Adrenal gland (tissue), 12 donors: ENCODE measurements around the gene PPP1R9A. TPM values are rescaled to one million over a fixed set of nuclear protein-coding genes. Genes with fewer than 3 reads are reported as not detected.

ENCODE experiments used
- DNase-seq, 7 donors: peaks; one replicate each; pipeline ENCODE4 v3.0.0-alpha.2; 2019 to 2020
- H3K27ac ChIP-seq, 5 donors: fragments of 200-600 bp; sonication (generic) in 4 of 5; 1 replicate in 3 of 5; 2 replicates in 2 of 5; pipeline versions ENCODE4 v1.5.1 to v1.8.0; 2016 to 2020; ENCODE audit warnings: mild to moderate bottlenecking in 1 of 5
- H3K27me3 ChIP-seq: fragments of 200-600 bp; 2 replicates; pipeline ENCODE4 v1.8.0; 2021
- H3K36me3 ChIP-seq, 2 donors: fragments of 200-600 bp; replicated peaks in 1 of 2; 1 replicate in 1 of 2; 2 replicates in 1 of 2; pipeline versions ENCODE4 v1.5.1 to v1.8.0; 2018 to 2022
- H3K4me1 ChIP-seq, 2 donors: fragments of 200-600 bp; replicated peaks in 1 of 2; 1 replicate in 1 of 2; 2 replicates in 1 of 2; pipeline versions ENCODE4 v1.5.1 to v1.8.0; 2018 to 2021
- H3K4me3 ChIP-seq, 4 donors: fragments of 200-600 bp; sonication (generic) in 3 of 4; one replicate each; pipeline ENCODE4 v1.5.1; 2016 to 2018
- H3K9me3 ChIP-seq, 3 donors: fragments of 200-600 bp; sonication (generic) in 1 of 3; replicated peaks in 1 of 3; 1 replicate in 2 of 3; 2 replicates in 1 of 3; pipeline versions ENCODE4 v1.5.1 to v1.8.0; 2016 to 2021
- CTCF ChIP-seq, 6 experiments: fragments of 450-650 bp in 4 of 6; fragments of 200-600 bp in 2 of 6; sonication (generic) in 1 of 6; IDR thresholded peaks; 1 replicate in 5 of 6; 2 replicates in 1 of 6; pipeline versions ENCODE4 v1.5.1 to v1.8.0; 2016 to 2021; ENCODE audit warnings: antibody characterized with exemption in 6 of 6, mild to moderate bottlenecking in 2 of 6, moderate library complexity in 1 of 6
- POLR2A ChIP-seq, 2 donors: fragments of 450-650 bp; IDR thresholded peaks; one replicate each; pipeline ENCODE4 v1.6.1; 2017; ENCODE audit warnings: antibody characterized with exemption in 2 of 2, mild to moderate bottlenecking in 2 of 2, moderate library complexity in 1 of 2
- WGBS, 4 donors: extraction: QIAGEN DNeasy Blood & Tissue Kit in 2 of 4; methylation state at CpG; one replicate each; pipeline versions ENCODE4 v1.1.5 to v1.1.7; 2013 to 2017; 5-methylcytosine and 5-hydroxymethylcytosine counted together
- intact Hi-C, 2 donors: fragments of 100-400 bp; cut with DNase I; formaldehyde crosslinking; loops; one replicate each; pipeline versions ENCODE4 v1.14.1 to v1.15.0; 2022 to 2023
- polyA plus RNA-seq, 3 donors: library from polyadenylated mRNA; stranded (reverse); fragments of 200-250 nt in 2 of 3; fragments of 350-450 nt in 1 of 3; fragmentation: Illumina TruSeq in 1 of 3; extraction: RNeasy Lipid Tissue Mini Kit (QIAGEN cat#74804) in 1 of 3; gene quantifications; one replicate each; pipeline ENCODE4 v1.2.3, GENCODE V29; 2013 to 2014
- total RNA-seq, 9 donors: library from RNA; depleted of rRNA in 4 of 9; stranded (reverse); fragments of >200 nt in 4 of 9; fragments of 120-200 nt in 1 of 9; fragmentation: NEBNext Ultra II Directional in 1 of 9; extraction: Animal tissue kit (Norgen Biotek cat#: 25700) in 1 of 9; gene quantifications; one replicate each; pipeline versions ENCODE4 v1.1.0 to v1.2.4, GENCODE V29; 2013 to 2023
- donor health status: healthy with polysubstance abuse.
- donor health status: Bipolar disorder and iron deficiency.
- donor health status: DM: yes; HTN: yes; CAD: no.
- donor health status: DM: no; HTN: no; CAD: no.
- donor health status: DM: no; HTN: no; CAD: no.
- donor health status: DM: yes; HTN: yes; CAD: no.

The PPP1R9A gene
- total and polyA plus RNA-seq, 12 donors: 7.2 to 86.0 (median 40.6) TPM

GRCh38 chr7:94874036-94874785 is 33.2 kb upstream of the PPP1R9A start:
- TF ChIP-seq POLR2A (IDR thresholded peaks at IDR 0.05) (no peak), CTCF (IDR thresholded peaks at IDR 0.05) (no peak)
- no peak overlapping the region for H3K27ac ChIP-seq
- DNase-seq: no peak
- 88 to 93% (median 89%) methylated on average over 5 of the region's 5 CpGs for WGBS, 4 donors
- no peaks in the 10 kb centered on the region for H3K4me1 ChIP-seq
- no peaks in the 10 kb centered on the region for H3K9me3 ChIP-seq
- no peak overlapping the region for H3K4me3 ChIP-seq
- H3K36me3 ChIP-seq: no peaks in the 10 kb centered on the region
- H3K27me3 ChIP-seq: no peaks in the 10 kb centered on the region
- intact Hi-C loops: no loop called here

- Histone ChIP-seq H3K4me3 (no peak overlapping the region), H3K9me3 (no peaks in the 10 kb centered on the region), H3K36me3 (no peaks in the 10 kb centered on the region), H3K4me1 (no peaks in the 10 kb centered on the region), H3K27me3 (no peaks in the 10 kb centered on the region), H3K27ac (no peak overlapping the region)
- intact Hi-C loops: no loop called here
- DNase-seq: no peak
- TF ChIP-seq CTCF (IDR thresholded peaks at IDR 0.05) (no peak), POLR2A (IDR thresholded peaks at IDR 0.05) (no peak)
Measured at GRCh38 chr7:94875201-94875600, 32.2 kb upstream of the PPP1R9A start.

- H3K4me1 ChIP-seq: no peaks in the 10 kb centered on the region
- H3K27ac ChIP-seq: no peak overlapping the region
- no peaks in the 10 kb centered on the region for H3K27me3 ChIP-seq
- no peaks in the 10 kb centered on the region for H3K36me3 ChIP-seq
- DNase-seq: no peak
- no peaks in the 10 kb centered on the region for H3K9me3 ChIP-seq
- no peak overlapping the region for H3K4me3 ChIP-seq
- no peak for TF ChIP-seq POLR2A (IDR thresholded peaks at IDR 0.05)
- no peak for TF ChIP-seq CTCF (IDR thresholded peaks at IDR 0.05)
- 80 to 90% (median 88%) methylated on average over 9 to 11 of the region's 11 CpGs for WGBS, 4 donors
- intact Hi-C loops: no loop called here
Measured at GRCh38 chr7:94877731-94878670, 29.4 kb upstream of the PPP1R9A start.

- no peaks in the 10 kb centered on the region for H3K36me3 ChIP-seq
- no peaks in the 10 kb centered on the region for H3K4me1 ChIP-seq
- no peak overlapping the region for H3K4me3 ChIP-seq
- no peak for DNase-seq
- WGBS, 4 donors: 48 to 71% (median 61%) methylated on average over 2 of the region's 2 CpGs
- TF ChIP-seq CTCF (IDR thresholded peaks at IDR 0.05) (no peak), POLR2A (IDR thresholded peaks at IDR 0.05) (no peak)
- intact Hi-C loops: no loop called here
- no peaks in the 10 kb centered on the region for H3K27me3 ChIP-seq
- H3K27ac ChIP-seq: no peak overlapping the region
- no peaks in the 10 kb centered on the region for H3K9me3 ChIP-seq
Measured at GRCh38 chr7:94882891-94883290, 24.5 kb upstream of the PPP1R9A start.
